ENCODE measurements around the gene HADH. TPM values are rescaled to one million over a fixed set of nuclear protein-coding genes. Genes with fewer than 3 reads are reported as not detected.
"Not testable (repeated sequence)": the region's sequence is repeated elsewhere in the genome, so short reads cannot be mapped to it uniquely, and the experiment has no call there.

The HADH gene
- total RNA-seq, 1 donor from 2014 or later: 42.8 TPM

DNA sequence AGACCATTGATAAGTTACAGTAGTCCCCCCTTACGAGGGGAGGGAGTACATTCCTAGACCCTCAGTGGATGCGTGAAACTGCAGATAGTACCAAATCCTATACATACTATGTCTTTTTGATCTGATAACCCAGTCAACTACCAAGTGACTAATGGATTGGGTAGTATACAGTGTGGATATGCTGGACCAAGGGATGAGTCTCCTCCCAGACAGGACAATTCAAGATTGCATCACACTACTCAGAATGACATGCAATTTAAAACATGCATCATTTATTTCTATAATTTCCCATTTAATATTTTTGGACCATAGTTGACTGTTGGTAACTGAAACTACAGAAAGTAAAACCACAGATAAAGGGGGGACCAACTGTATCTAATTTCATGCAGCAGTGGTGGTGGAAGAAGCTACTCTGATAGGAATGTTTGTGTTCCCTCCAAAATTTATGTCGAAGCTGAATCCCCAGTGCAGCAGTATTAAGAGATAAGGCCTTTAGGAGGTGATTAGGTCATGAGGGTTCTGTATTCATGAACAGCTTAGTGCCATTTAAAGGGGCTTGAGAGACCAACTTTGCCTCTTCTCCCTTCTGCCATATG lies 11.9 kb downstream of the HADH start:
- Mint-ChIP-seq H3K4me1 (ENCODE audit: low read depth) (peaks cover 49% of the 10 kb centered on the region), H3K27me3 (ENCODE audit: low read depth) (no peaks in the 10 kb centered on the region), H3K4me3 (ENCODE audit: low read depth) (no peak overlapping the region), H3K36me3 (ENCODE audit: low read depth) (peaks cover 63% of the 10 kb centered on the region), H3K9me3 (no peaks in the 10 kb centered on the region), H3K27ac (no peak overlapping the region)
- intact Hi-C loops (cut with micrococcal nuclease): no loop called here
- no peak for DNase-seq (ENCODE audit: low spot score)

DNA sequence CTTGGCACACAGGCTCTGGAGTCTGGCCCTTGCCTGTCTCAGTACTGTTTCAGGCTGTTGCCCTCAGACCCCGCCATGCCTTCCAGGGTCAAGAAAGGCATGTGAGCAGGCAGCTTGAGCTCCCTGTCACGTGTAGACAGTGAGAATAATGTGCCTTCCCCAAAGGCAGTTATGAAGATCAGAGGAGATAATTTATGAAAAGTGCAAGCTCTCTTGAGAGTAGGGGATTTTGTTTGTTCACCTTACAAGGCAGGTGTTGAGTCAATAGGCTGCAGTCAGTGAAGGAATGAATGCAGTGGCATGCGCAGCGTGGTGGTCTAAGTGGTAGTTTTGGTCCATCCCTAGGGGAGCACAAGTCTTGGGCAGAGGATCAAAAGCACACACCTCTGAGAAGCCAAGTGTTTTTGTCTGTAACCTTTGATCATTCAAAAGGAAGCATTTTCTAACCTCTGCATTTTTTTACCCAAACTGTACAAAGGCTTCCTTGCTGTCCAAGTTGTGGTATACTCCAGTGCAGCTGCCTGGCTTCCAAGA lies 14.4 kb downstream of the HADH start:
- H3K4me1 Mint-ChIP-seq (ENCODE audit: low read depth): peaks cover 39% of the 10 kb centered on the region
- H3K27ac Mint-ChIP-seq: no peak overlapping the region
- H3K27me3 Mint-ChIP-seq (ENCODE audit: low read depth): no peaks in the 10 kb centered on the region
- intact Hi-C loops (cut with micrococcal nuclease): no loop called here
- H3K9me3 Mint-ChIP-seq: no peaks in the 10 kb centered on the region
- peaks cover 41% of the 10 kb centered on the region for H3K36me3 Mint-ChIP-seq (ENCODE audit: low read depth)
- H3K4me3 Mint-ChIP-seq (ENCODE audit: low read depth): no peak overlapping the region
- no peak for DNase-seq (ENCODE audit: low spot score)

DNA sequence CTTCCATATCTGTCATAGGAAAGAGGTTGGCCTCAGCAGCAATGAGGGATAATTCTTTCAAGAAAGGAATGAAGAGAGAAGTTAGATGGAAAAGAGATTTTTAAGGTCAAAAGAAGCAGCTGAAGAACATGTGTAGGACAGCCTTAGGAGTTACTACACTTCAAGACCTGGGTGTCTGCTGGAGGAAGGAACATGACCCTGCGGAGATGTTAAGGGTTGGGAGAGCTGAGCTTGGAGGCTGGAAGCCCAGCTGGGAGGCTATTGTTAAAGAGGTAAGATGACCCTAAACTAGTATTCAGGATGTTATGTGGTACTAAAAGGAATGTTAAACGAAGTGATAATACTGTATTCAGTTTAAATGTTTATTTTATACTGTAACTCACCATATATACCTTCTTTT lies 15.0 kb downstream of the HADH start:
- H3K9me3 Mint-ChIP-seq: no peaks in the 10 kb centered on the region
- peaks cover 39% of the 10 kb centered on the region for H3K36me3 Mint-ChIP-seq (ENCODE audit: low read depth)
- DNase-seq (ENCODE audit: low spot score): no peak
- H3K27ac Mint-ChIP-seq: no peak overlapping the region
- intact Hi-C loops (cut with micrococcal nuclease): no loop called here
- H3K27me3 Mint-ChIP-seq (ENCODE audit: low read depth): no peaks in the 10 kb centered on the region
- no peak overlapping the region for H3K4me3 Mint-ChIP-seq (ENCODE audit: low read depth)
- H3K4me1 Mint-ChIP-seq (ENCODE audit: low read depth): peaks cover 34% of the 10 kb centered on the region

- no peak for DNase-seq (ENCODE audit: low spot score)
- H3K4me3 Mint-ChIP-seq (ENCODE audit: low read depth): no peak overlapping the region
- H3K27me3 Mint-ChIP-seq (ENCODE audit: low read depth): no peaks in the 10 kb centered on the region
- peaks cover 23% of the 10 kb centered on the region for H3K4me1 Mint-ChIP-seq (ENCODE audit: low read depth)
- no peak overlapping the region for H3K27ac Mint-ChIP-seq
- H3K36me3 Mint-ChIP-seq (ENCODE audit: low read depth): peaks cover 35% of the 10 kb centered on the region
- no peaks in the 10 kb centered on the region for H3K9me3 Mint-ChIP-seq
- intact Hi-C loops (cut with micrococcal nuclease): no loop called here
Measured at GRCh38 chr4:108005807-108006206, 16.1 kb downstream of the HADH start.

GRCh38 chr4:108006361-108006760 lies 16.7 kb downstream of the HADH start:
- H3K27ac Mint-ChIP-seq: no peak overlapping the region
- peaks cover 18% of the 10 kb centered on the region for H3K4me1 Mint-ChIP-seq (ENCODE audit: low read depth)
- H3K9me3 Mint-ChIP-seq: no peaks in the 10 kb centered on the region
- H3K27me3 Mint-ChIP-seq (ENCODE audit: low read depth): no peaks in the 10 kb centered on the region
- no peak for DNase-seq (ENCODE audit: low spot score)
- intact Hi-C loops (cut with micrococcal nuclease): no loop called here
- peaks cover 35% of the 10 kb centered on the region for H3K36me3 Mint-ChIP-seq (ENCODE audit: low read depth)
- H3K4me3 Mint-ChIP-seq (ENCODE audit: low read depth): no peak overlapping the region

GRCh38 chr4:108007984-108008383 lies 18.3 kb downstream of the HADH start:
- intact Hi-C loops (cut with micrococcal nuclease): no loop called here
- DNase-seq (ENCODE audit: low spot score): no peak
- no peaks in the 10 kb centered on the region for H3K27me3 Mint-ChIP-seq (ENCODE audit: low read depth)
- H3K36me3 Mint-ChIP-seq (ENCODE audit: low read depth): peaks cover 37% of the 10 kb centered on the region
- no peaks in the 10 kb centered on the region for H3K9me3 Mint-ChIP-seq
- H3K27ac Mint-ChIP-seq: no peak overlapping the region
- no peak overlapping the region for H3K4me3 Mint-ChIP-seq (ENCODE audit: low read depth)
- H3K4me1 Mint-ChIP-seq (ENCODE audit: low read depth): peaks cover 18% of the 10 kb centered on the region

GRCh38 chr4:108008721-108009120 lies 19.0 kb downstream of the HADH start:
- Mint-ChIP-seq H3K4me1 (ENCODE audit: low read depth) (peaks cover 16% of the 10 kb centered on the region), H3K9me3 (no peaks in the 10 kb centered on the region), H3K27ac (no peak overlapping the region), H3K27me3 (ENCODE audit: low read depth) (no peaks in the 10 kb centered on the region), H3K36me3 (ENCODE audit: low read depth) (peaks cover 37% of the 10 kb centered on the region), H3K4me3 (ENCODE audit: low read depth) (no peak overlapping the region)
- DNase-seq (ENCODE audit: low spot score): no peak
- intact Hi-C loops (cut with micrococcal nuclease): no loop called here

DNA sequence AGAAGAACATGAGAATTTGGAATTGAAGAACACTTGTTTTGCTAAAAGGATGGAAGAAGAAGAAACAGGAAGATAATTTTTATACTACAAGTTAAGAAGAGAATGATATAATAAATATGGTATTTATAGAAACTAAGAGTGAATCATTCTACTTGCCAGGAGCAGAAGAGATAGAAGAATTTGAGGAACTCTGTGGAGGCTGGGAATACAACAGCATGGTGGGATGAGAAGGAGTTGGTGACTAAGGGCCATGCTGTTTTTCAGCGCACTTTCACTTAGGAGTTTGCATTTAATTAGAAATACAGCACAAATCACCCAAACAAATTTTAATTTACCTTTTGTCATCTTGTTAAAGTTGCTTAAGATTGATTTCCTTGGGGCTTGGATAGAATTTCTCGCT lies 20.5 kb downstream of the HADH start:
- intact Hi-C loops (cut with micrococcal nuclease): no loop called here
- Mint-ChIP-seq H3K4me3 (ENCODE audit: low read depth) (no peak overlapping the region), H3K27me3 (ENCODE audit: low read depth) (no peaks in the 10 kb centered on the region)

DNA sequence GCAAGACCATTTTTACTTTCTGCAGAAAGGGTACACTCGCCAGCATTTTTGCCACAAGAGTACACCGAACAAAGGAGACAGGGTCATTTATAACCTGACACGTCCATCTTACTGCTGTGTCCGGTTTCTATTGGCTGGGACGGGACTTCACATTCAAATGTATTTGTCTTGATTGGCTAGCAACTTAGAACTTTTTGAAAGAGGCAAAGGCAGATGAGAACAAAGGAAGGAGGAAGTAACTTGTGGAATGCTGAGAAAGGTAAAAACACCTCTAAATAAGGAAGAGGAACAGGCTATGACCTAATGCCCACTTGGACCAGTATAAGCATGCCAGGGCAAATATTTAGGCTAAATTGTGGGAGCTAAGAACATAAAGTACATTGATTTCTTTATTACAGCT lies 22.7 kb downstream of the HADH start:
- H3K27ac Mint-ChIP-seq; H3K9me3 Mint-ChIP-seq; H3K4me3 Mint-ChIP-seq (ENCODE audit: low read depth); DNase-seq (ENCODE audit: low spot score); intact Hi-C loops (cut with micrococcal nuclease); H3K27me3 Mint-ChIP-seq (ENCODE audit: low read depth); H3K4me1 Mint-ChIP-seq (ENCODE audit: low read depth): not testable (repeated sequence)
- peaks cover 49% of the 10 kb centered on the region for H3K36me3 Mint-ChIP-seq (ENCODE audit: low read depth)

More for the DNA sequence above, 20.5 kb downstream of the HADH start:
- no peaks in the 10 kb centered on the region for H3K9me3 Mint-ChIP-seq
- no peak overlapping the region for H3K27ac Mint-ChIP-seq
- peaks cover 9% of the 10 kb centered on the region for H3K4me1 Mint-ChIP-seq (ENCODE audit: low read depth)
- DNase-seq (ENCODE audit: low spot score): no peak
- peaks cover 40% of the 10 kb centered on the region for H3K36me3 Mint-ChIP-seq (ENCODE audit: low read depth)

DNA sequence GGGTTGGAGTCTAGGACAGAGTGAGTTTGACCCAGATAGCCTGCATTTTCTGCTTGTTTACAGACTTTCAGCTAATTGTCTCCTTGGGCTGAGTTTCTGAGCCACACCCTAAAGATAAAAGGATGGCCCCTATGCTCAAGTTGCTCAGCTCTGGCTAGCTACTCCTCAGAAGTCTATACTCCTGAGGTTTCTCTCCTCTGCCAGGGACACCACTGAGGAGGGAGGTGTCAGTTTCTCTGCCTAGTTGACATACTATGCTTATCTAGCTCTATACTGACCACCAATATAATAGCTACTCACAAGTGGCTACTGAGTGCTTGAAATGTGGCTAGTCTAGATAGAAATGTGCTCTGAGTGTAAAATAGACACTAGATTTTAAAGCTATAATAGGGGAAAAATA lies 23.6 kb downstream of the HADH start:
- H3K4me3 Mint-ChIP-seq (ENCODE audit: low read depth): no peak overlapping the region
- H3K9me3 Mint-ChIP-seq: no peaks in the 10 kb centered on the region
- peaks cover 50% of the 10 kb centered on the region for H3K36me3 Mint-ChIP-seq (ENCODE audit: low read depth)
- no peaks in the 10 kb centered on the region for H3K4me1 Mint-ChIP-seq (ENCODE audit: low read depth)
- DNase-seq (ENCODE audit: low spot score): no peak
- intact Hi-C loops (cut with micrococcal nuclease): no loop called here
- no peak overlapping the region for H3K27ac Mint-ChIP-seq
- H3K27me3 Mint-ChIP-seq (ENCODE audit: low read depth): no peaks in the 10 kb centered on the region

- H3K27ac Mint-ChIP-seq: no peak overlapping the region
- H3K36me3 Mint-ChIP-seq (ENCODE audit: low read depth): peaks cover 52% of the 10 kb centered on the region
- peaks cover 5% of the 10 kb centered on the region for H3K4me1 Mint-ChIP-seq (ENCODE audit: low read depth)
- no peak overlapping the region for H3K4me3 Mint-ChIP-seq (ENCODE audit: low read depth)
- no peaks in the 10 kb centered on the region for H3K27me3 Mint-ChIP-seq (ENCODE audit: low read depth)
- H3K9me3 Mint-ChIP-seq: no peaks in the 10 kb centered on the region
- intact Hi-C loops (cut with micrococcal nuclease): no loop called here
- DNase-seq (ENCODE audit: low spot score): no peak
Measured at GRCh38 chr4:108013955-108014354, 24.3 kb downstream of the HADH start.

DNA sequence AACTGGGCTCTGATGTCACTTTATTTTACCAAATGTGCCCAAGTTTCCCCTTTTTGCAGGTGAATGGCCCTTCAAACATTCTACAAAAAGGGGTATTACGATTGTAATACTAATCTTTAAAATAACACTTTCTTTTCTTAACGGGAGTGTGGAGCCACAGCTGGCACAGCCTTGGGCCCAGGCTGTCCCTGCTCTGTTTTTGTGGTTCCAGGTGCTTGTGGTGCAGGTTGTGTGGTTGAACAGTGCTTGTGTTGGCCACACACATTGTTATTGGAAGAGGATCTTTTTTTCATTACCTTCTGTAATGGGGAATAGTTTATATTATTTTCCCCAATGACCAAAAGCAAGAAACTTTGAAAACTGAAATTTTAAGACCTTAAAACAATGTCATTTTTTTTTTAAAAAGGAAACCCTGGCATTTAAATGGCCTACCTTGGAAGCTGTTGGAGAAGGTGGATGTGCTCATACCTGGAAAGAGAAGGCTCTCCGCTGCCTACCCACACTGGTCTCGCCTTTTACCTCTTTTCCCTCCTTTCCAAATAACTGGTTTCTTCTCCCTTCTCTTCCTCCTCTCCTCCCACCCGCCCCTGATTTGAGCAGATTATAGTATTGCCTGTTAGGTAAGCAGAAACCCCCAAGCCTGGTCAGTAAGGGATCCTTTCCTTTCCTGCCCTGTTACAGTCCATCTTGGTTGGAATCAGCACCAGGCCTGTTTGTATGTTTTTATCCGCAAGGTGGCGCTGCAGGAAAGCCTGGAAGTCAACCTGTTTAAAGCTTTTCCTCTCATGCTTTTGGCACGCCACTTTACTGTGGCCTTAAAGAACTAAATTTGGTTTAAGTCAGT lies 28.6 kb downstream of the HADH start:
- Mint-ChIP-seq H3K9me3 (no peaks in the 10 kb centered on the region), H3K27ac (peak overlapping the region; percentile 50), H3K27me3 (ENCODE audit: low read depth) (no peaks in the 10 kb centered on the region), H3K4me3 (ENCODE audit: low read depth) (no peak overlapping the region), H3K4me1 (ENCODE audit: low read depth) (peaks cover 7% of the 10 kb centered on the region), H3K36me3 (ENCODE audit: low read depth) (peaks cover 46% of the 10 kb centered on the region)
- intact Hi-C loops (cut with micrococcal nuclease): loop anchor here (1.0 to 2.0 kb wide), 2 partner anchors 475 to 554 kb away; no protein-coding TSS in a partner anchor
- peak; percentile 70 for DNase-seq (ENCODE audit: low spot score)

DNA sequence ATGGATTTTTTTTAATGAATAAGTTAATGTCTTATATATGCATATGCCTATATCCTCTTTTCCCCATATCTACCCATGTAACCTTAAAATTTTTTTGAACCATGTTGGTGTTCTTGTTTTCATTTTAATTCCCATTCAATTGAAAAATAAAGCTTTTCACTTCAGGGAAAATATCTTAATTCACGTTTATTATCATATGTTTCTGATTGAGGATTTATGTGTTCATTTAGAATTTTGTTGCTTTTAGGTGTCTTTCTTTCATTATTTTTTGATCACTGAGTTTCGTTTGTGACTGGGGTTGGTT lies 29.1 kb downstream of the HADH start:
- Mint-ChIP-seq H3K4me3 (ENCODE audit: low read depth) (no peak overlapping the region), H3K9me3 (no peaks in the 10 kb centered on the region), H3K27ac (no peak overlapping the region), H3K36me3 (ENCODE audit: low read depth) (peaks cover 49% of the 10 kb centered on the region), H3K4me1 (ENCODE audit: low read depth) (peaks cover 9% of the 10 kb centered on the region), H3K27me3 (ENCODE audit: low read depth) (no peaks in the 10 kb centered on the region)
- intact Hi-C loops (cut with micrococcal nuclease): loop anchor here (1.0 to 2.0 kb wide), 2 partner anchors 474 to 553 kb away; no protein-coding TSS in a partner anchor
- no peak for DNase-seq (ENCODE audit: low spot score)
